HG02938 (cell line): Measurements from ENCODE around the gene ACSL5.
A peak's percentile ranks its signal among the peaks of the same experiment; 100 is the strongest.
"Not testable (repeated sequence)": the region's sequence is repeated elsewhere in the genome, so short reads cannot be mapped to it uniquely, and the experiment has no call there.

Experiments
- ATAC-seq: cut with Tn5 transposase; IDR thresholded peaks from one replicate; pipeline ENCODE4 v1.9.1; 2021; ENCODE audit warnings: mild to moderate bottlenecking, moderate library complexity; ENCODE audit not compliant: unreplicated experiment

The ACSL5 gene

GRCh38 chr10:112454910-112455779 lies 81.2 kb downstream of the ACSL5 start:
- ATAC-seq = no peak

GRCh38 chr10:112456533-112456932 lies 82.6 kb downstream of the ACSL5 start:
- no peak for ATAC-seq

- no peak for ATAC-seq
These were observed 86.5 kb downstream of the ACSL5 start for GRCh38 chr10:112460366-112460765.

GRCh38 chr10:112461029-112461887 lies 87.3 kb downstream of the ACSL5 start:
- no peak for ATAC-seq

- ATAC-seq = not testable (repeated sequence)
These were observed 90.2 kb downstream of the ACSL5 start for GRCh38 chr10:112464074-112464473.

- ATAC-seq = no peak
These were observed 91.5 kb downstream of the ACSL5 start for GRCh38 chr10:112465299-112465883.

GRCh38 chr10:112466802-112467201 lies 92.9 kb downstream of the ACSL5 start:
- no peak for ATAC-seq

- ATAC-seq = no peak
These were observed 93.7 kb downstream of the ACSL5 start for GRCh38 chr10:112467541-112468075.

- ATAC-seq = peak; percentile 64
These were observed 98.1 kb downstream of the ACSL5 start for GRCh38 chr10:112471878-112472487.

GRCh38 chr10:112475575-112476218 lies 101.8 kb downstream of the ACSL5 start:
- ATAC-seq = no peak
